Stimulated activated CD4-positive, alpha-beta T cell treated with anti-CD3 and anti-CD28 coated beads, TNF-alpha, amount 100 ng/mL, for 24 hours (primary cell): ENCODE results near the gene RNF4.

Experiments used
- DNase-seq, 3 experiments: peaks; one replicate each; pipeline ENCODE4 v3.0.0-alpha.2; 2020; ENCODE audit warnings: low read depth in 3 of 3

RNF4 gene

DNA sequence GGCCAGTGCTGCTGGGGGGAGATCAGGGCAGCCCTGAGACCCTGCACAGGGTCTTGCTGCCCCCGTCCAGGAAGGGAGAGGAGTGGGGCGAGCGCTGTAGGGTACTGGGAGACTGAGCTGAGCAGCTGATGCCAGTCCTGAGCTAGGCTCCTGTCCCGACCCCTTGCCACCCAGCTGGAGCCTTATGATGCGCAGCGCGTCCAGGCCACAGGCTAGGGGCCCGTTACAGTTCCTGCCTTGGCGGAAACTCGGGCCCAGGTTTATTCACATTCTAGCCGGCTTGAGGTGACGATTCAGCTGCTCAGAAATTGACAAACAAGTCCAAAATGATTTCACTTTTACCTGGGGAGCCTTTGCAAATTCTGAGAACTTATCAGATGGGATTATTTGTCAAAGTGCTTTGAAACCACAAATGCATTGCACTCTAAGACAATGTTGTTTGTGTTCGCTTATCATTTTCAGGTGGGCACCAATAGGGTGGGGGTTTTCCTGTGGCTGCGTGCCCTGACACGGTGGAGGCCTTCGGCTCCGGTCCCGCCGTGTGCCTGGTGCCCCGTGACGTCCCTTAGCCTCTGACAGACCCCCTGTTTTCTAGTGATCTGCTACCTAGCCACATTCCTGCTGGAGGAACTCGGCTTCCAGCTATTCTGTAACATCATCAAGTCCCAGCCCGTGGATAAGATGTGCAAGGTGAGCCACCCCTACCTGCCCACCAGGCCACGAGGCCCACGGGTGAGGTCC, 31.3 kb upstream of the RNF4 start:
- no peak for DNase-seq

- no peak for DNase-seq
Observed at GRCh38 chr4:2438822-2439718, 29.8 kb upstream of the RNF4 start.

- peak in 2 of 3 experiments; percentile 42 to 80 for DNase-seq
Observed at GRCh38 chr4:2441393-2442174, 27.3 kb upstream of the RNF4 start.

GRCh38 chr4:2442175-2442993, 26.5 kb upstream of the RNF4 start:
- no peak for DNase-seq

DNA sequence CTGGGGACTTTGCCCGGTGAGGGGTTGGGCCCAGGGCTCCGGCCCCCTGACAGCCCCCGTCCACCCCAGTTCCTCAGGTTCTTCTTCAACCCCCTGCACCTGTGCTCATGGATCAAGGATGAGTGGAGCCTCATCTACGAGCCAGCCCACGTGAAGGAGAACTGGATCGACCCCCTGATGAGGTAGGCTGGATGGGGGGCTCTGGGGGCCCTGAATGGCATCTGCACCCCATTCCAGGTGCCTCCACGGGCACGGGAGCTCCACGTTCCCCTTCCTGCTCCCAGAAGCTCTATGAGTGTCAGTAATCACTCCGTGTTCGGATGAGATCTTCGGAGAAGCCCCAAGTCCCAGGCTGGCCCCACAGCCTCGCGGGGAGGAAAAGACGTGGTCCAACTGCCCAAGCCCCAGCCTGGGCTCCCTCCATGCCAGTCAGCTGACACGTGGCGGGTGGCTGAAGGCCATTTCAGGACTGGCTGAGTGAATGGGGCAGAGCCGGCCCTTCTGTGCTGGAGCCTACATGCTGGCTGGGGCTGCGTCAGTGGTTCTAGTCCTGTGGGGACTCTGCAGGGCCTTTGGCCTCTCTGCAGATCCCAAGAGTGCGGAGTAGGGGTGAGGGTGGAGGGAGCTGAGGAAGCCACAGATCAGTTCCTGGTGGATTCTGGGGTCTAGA, 25.7 kb upstream of the RNF4 start:
- DNase-seq: no peak

GRCh38 chr4:2443956-2444740, 24.8 kb upstream of the RNF4 start:
- no peak for DNase-seq

DNA sequence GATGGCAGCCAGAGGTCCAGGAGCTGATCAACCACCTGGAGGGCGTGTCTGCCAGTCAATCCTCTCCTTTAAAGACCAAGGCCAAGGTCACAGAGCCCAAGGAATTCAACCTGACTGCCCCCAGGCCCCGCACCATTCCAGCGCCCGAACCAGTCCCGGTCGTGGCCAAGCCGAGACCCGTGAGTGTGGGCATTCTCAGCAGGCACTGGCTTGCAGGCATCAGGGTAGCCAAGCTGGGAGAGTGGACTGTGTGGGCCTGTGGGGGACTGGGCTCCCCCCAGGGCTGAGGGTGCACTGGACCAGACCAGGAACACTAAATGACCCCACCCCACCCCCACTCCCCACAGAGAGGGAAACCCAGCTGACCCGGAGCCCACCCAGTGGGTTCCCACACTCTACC, 23.8 kb upstream of the RNF4 start:
- DNase-seq: no peak

- no peak for DNase-seq
Observed at GRCh38 chr4:2445571-2445970, 23.3 kb upstream of the RNF4 start.

- no peak for DNase-seq
Observed at GRCh38 chr4:2446656-2447564, 22.0 kb upstream of the RNF4 start.

DNA sequence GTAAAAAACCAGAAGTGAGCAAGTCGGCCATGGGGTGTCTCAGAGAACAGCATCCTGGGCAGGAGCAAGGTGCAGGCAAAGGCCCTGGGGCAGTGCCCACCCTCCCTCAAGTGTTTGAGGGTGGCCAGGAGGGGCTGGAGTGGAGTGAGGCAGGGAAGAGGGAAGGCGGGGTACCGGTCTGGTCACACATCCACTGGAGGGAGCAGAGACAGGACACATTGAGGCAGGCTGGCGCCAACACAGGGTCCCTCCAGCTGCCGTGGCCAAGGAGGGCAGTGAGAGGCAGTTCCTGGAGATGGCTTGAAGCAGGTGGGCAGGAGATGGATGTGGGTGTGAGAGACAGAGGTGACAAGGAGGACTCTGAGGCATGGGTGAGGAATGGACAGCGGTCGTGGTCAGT, 20.3 kb upstream of the RNF4 start:
- no peak for DNase-seq

DNA sequence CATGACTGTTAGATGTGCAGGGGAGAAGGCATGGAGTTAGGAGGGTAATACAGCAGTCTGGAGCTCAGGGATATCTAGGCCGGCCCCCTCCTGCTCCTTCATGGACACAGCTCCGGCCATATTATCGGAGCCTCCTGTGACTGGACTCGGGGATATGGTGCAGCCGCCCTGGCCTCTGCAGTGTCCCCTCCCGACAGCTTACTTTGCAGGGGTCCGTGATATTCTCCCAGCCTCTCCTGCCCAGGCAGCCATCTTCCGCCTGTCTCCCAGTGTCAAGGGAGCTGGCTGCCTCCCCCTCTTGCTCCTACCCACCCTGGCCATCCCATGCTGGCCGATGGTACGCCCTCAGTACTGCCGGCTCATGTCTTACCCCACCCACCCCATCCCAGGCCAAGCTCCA, 19.9 kb upstream of the RNF4 start:
- DNase-seq: no peak

DNA sequence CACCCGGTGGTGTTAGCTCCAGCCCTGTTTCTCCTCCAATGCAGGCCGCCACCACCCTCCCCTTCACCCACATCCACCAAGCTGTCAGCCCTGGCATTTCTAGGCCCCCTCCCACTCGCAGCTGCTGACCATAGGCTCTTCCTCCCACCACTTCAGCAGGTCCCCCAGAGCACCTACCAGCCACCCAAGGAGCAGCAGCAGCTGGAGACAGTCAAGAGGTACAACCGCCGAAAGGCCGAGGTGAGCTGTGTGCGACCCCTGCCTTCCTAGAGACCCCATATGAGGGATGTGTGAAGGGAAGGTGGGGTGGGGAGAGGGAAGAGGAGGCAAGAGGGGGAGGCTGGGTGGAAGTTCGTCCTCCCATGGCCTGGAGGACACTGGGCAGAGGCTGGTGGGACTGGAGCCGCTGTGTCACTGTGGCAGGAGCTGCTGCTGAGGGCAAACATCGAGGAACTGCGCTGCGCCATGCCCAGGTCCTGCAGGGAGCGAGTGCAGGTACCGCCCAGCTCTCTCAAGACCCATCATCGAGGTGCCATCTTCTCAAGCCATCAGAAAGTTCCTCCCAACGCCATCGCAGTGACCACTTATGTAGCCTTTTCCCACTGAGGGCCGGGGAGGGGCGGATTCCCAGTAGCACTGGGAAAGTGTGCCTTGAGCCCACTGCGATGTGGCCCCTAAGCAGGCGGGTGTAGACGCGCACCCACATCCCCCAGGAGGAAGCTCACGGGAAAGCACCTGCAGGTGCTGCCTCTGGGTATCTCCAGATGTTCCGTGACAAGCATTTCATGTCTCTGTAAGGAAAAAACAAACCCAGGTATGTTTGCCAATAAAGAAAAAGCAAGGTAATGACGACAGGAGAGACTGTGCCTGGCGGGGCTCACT, 19.2 kb upstream of the RNF4 start:
- no peak for DNase-seq

GRCh38 chr4:2450394-2451035, 18.4 kb upstream of the RNF4 start:
- DNase-seq: no peak

DNA sequence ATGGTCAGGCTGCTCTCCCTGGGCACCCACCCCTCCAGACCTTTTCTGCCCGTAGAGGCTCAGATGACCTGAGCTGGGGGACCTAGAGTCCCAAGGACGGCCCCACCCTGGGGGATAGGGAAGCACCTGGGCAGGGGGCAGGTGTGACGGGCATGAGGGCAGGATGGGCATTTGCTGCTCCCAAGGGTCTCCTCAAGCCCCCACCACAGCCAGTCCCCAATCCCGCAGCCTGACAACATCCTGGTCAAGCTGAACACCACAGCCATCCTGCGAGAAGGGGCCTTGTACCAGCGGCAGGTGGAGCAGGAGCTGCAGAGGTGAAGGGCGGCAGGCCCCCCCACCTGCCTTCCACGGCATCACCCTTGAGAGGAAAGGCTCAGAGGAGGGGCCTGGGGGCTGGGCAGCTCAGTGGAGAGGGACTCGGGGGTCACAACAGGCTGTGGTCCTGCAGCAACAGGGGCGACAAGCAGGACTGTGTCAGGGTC, 17.8 kb upstream of the RNF4 start:
- DNase-seq: no peak

DNA sequence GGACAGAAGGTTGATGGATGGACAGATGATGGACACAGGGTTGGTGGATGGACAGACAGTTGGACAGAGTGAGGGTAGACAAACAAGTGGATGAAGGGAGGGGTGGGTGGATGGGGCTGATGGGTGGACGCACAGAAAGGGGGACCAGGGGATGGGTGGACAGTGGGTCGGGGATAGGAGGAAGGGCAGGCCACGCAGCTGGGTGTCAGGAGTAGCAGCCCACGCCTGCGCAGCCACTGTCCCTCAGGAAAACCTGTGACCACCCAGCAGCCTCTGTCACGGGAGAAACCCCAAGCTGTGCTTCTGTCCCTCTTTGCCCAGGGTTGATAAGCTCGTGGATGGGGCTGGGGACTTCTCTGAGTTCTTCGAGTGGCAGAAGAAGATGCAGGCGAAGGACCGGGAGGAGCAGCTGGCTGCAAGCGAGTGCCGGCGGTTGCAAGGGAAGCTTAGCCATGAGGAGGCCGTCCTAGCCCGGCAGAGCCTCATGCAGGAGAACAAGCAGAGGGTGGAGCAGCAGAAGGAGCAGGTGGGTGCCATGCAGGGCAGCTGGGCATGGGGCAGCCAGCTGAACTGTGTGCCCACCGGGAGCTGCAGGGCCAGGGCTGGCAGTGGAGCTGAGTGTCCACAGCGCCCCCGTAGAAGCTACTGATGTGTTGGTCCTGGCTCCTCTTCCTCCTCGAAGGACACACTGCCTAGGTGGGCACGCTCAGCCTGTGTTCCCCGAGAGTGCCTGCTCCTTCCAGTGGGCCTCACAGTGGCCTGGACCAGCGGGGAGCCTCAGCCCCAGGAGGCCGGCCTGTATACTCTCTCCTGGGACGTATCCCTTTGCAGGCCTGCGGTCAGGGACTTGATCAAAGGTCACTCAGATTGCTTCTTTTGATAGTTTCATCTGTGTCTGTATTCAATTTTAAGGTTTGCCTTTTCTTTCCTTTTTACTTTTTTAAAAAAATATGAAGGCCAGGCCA, 16.8 kb upstream of the RNF4 start:
- DNase-seq: no peak
